ENCODE measurements around the gene C1orf105.
A peak's percentile ranks its signal among the peaks of the same experiment; 100 is the strongest.
"Not testable (repeated sequence)": the region's sequence is repeated elsewhere in the genome, so short reads cannot be mapped to it uniquely, and the experiment has no call there.

The C1orf105 gene

DNA sequence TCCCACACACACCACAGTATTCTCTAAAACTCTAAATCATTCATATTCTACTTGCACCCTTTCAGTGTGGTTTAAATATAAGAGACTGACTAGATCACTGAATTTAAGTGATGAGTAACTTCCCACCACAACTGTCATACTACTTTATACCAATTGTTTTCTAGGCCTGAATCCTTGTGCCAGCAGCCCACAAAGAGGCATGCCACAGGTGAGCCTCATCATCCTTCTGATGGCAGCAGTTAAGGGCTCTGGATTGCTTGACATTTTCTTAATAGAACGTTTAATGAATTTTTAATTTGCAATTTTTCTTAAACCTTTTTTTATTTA lies 9.6 kb downstream of the C1orf105 start:
- no peak for DNase-seq

DNA sequence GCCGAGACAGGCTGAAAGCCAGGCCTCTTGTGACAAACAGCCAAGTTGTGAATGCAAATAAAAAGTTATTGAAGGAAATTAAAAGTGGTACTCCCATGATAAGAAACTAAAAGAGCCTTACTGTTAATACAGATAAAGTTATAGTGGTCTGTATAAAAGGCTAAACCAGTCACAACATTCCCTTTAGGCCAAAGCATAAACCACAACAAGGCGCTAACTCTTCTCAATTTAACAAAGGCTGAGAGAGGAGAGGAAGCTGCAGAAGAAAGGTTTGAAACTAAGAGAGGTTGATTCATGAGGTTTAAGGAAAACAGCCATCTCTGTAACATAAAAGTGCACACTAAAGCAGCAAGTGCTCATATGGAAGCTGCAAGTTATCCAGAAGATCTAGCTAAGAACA lies 10.7 kb downstream of the C1orf105 start:
- DNase-seq = no peak

DNA sequence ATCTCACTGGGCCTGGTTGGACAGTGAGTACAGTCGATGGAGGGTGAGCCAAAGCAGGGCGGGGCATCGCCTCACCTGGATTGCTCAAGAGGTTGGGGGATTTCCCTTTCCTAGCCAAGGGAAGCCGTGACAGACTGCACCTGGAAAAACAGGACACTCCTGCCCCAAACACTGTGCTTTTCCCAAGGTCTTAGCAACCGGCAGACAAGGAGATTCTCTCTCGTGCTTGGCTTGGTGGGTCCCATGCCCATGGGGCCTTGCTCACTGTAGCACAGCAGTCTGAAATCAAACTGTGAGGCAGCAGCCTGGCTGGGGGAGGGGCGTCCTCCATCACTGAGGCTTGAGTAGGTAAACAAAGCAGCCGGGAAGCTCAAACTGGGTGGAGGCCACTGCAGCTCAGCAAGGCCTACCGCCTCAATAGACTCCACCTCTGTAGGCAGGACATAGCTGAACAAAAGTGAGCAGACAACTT lies 11.3 kb downstream of the C1orf105 start:
- DNase-seq = no peak

DNA sequence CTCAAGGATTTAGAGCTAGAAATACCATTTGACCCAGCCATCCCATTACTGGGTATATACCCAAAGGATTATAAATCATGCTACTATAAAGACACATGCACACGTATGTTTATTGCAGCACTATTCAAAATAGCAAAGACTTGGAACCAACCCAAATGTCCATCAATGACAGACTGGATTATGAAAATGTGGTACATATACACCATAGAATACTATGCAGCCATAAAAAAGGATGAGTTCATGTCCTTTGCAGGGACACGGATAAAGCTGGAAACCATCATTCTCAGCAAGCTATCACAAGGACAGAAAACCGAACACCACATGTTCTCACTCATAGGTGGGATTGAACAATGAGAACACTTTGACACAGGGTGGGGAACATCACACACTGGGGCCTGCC lies 16.7 kb downstream of the C1orf105 start:
- DNase-seq = not testable (repeated sequence)

DNA sequence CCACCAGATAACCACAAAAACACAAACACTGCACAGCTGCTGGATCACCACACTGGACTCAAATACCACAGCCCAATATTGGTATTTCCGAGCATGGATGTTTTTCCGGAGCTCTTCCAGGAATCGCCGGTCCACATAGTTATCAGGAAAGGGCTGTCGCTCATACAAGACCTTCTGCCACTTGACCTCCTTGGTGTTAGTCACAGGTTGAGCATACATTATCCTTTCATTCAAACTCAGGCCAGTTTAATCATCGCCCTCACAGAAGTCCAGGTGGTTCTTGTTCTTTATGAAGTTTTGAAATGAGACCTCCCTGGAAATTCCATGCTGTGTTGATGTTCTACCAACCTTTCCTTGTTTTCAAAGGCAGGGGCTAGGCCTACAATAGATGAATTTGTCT lies 21.9 kb downstream of the C1orf105 start:
- no peak for DNase-seq

DNA sequence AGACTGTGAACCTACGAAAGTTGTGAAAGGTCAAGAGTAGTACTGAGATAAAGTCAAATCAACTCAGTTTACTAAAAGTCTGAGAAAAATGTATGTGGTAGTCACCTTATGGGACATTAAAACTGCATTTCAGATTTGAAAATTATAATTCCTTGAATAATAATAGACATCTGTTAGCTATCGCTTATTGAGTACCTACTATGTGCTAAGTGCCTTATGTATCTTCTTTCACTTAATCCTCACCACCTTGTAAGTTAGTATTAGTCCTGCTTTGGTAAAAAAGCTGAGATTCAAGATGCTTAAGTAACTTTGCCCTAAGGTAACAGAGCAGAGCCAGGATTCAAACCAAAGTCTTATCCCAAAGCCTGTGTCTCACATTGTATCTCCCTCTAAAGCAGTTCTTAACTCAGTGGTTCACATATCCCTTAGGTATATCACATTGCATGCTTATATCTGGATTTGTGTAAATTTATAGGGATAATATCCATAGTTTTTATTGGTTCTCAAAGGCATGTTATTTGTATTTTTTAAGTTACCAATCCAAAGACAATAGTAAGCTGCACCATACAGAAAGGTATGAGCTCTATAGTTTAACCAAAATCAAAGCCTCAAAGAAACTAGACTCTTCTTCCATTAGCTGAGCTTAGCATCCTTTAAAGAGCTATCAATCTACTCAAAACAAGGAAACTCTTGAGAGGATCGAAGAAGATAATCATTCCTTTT lies 22.5 kb downstream of the C1orf105 start:
- no peak for DNase-seq

DNA sequence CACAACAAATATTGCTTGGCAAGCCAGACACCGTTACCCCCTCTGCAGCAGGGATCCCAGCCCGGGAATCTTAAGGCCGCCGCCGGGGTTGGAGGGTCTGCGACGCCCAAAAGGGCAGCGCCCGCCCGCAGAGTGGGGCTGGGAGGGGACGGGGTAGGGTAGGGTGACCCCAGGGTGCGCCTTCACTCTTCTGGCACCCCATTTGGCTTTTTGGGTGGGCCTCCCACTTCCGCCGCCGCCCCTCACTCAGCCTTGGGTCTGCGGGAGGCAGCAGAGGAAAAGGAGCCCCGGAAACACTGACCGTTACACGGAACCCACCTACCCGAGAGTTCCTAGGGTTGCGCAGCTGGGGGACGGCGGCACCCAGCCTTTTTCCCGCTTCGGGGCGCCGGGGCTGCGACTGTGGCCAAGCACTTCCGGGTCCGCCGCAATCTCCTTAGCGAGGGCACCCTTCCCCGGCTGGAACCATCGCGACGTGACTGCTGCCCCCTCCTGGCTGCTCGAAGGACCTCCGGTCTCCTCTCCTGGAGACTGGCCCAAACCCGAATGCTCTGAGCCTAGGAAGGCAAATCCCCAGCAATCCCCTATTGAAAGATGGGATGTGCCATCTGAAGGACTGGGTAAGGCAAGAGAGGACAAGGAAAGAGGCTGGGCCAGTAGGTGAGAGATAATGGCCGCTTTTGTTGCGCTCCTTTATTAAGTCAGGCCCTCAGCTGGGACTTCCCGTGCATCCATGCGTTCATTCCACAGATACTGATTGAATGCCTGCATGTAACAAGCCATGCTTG lies 23.4 kb downstream of the C1orf105 start, which contains the start of gene PIGC:
Gene PIGC, minus strand, starts transcription at position 404 of the 788 bp plus-strand sequence. CDS start 1,447 bp downstream, outside the sequence.
- peak; percentile 77 to 81 for DNase-seq

DNA sequence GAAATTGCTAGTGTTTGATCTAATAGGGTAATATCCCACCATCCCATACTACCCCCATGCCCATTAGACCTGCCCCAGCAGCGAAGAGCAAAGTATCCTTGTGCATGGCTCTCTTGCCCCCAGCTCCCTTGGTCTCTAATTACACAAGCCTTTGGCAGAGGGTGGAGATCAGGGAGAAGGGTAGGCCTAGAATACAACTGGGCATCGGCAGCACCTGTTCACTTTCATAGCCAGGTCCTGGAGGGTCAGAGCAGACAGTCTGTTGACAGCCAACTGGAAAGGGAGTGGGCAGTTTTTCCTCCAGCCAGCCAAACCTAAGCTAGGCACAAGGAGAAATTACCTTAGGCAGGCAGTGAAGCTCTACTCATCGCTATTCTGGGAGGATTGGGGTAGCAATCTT lies 26.1 kb downstream of the C1orf105 start:
- DNase-seq = no peak

DNA sequence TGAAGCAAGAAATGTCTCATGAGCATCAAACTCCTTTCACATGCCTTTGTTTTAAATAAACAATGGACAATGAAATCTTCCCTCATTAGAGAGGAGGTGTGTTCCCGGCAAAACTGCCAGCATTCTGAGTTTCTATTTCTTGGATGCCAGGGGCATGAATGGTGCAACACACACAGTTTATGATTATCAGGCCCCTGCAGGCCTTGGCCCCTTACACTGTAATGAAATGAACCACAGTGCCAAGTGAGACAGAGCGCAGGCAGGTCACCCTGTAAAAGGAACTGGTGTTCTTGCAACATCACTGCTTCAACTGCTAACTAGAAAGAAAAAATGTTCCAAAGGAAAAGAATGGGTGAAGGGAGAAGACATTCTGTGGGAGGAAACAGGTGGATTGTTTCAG lies 27.2 kb downstream of the C1orf105 start:
- no peak for DNase-seq

DNA sequence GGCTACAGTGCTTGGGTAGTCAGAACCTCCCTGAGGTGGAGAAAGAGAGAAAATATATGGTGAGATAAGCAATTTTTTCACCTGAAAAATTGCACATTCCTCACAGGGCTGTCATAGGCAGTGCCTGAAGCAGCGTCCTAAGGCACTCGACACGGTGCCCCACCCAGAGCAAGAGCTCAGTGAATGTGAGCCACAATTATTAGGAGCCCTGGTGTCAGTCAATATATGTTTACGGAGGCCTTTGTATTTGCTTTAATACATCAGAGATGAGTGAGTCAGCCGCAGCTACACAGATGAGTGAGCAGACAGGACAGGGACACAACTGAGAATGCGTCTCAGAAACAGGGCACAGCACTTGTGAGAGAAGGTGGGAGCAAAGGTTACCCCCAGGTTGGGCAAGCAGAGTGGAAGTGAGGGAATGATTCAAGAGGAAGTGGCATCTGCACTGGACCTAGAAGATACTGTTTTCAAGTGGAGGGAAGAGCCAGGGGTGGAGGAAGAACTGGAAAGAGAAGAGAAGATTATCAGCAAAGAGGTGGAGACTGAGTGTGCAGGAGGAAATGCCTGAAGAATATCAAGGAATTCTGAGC lies 28.6 kb downstream of the C1orf105 start:
- DNase-seq = no peak

DNA sequence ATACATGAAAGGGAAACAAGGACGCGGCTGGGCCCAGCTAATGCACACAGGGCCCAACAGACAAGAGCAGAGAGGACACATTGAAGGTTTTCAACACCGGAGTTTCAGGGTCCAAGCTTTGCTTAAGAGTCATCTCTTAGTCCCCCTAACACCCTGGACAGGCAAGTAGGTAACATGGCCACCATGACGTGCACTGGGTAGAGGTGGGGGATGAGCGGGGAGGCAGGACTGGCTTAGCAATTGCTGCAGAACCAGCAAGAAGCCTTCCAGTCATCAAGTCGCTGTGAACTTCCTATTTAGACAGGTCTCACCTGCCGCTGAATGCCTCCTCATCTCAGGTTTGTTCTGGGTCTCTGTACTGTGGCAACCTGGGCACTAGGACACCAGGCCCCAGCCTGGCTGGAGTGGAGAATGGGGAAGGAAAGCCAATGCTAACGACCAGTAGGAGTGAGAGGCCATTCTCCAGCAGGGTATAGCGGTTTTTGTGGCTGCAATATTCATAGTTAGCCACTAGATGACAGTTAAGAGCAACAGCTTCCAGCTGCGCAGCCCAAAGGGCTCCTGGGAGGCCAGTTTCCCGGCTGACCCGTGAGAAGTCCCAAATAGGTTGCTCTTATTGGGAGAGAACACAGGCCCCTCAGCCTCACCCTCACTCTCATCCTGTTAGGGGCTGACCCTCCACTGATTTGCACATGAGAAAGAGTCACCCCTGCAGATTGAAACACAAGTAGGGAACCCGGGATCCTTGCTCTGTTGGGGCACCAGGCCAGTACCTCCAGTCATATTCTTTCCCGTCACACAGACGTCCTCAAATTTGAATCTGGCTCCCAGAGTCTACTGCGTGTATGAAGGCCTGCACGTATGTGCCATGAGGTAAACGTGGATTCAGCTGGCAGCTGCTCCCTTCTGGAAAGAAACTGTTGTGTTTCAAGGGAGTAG lies 29.4 kb downstream of the C1orf105 start:
- peak; percentile 5 to 14 for DNase-seq

DNA sequence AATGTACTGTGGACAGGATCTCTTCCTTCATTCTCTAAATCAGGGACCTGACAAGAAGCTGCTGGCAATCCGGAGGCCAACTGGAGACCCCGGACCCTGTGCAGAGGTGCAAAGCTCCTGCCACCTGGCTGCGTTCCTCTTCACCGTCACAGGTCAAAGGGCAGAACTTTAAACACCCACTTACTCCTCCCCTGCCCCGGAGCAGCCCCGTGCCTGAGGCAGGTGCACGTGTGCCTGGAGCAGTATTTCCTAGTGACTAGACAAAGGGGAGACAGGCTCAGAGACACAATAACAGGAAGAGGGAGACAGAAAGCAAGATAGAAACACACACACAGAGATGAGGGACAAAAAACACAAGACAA lies 30.0 kb downstream of the C1orf105 start:
- no peak for DNase-seq

DNA sequence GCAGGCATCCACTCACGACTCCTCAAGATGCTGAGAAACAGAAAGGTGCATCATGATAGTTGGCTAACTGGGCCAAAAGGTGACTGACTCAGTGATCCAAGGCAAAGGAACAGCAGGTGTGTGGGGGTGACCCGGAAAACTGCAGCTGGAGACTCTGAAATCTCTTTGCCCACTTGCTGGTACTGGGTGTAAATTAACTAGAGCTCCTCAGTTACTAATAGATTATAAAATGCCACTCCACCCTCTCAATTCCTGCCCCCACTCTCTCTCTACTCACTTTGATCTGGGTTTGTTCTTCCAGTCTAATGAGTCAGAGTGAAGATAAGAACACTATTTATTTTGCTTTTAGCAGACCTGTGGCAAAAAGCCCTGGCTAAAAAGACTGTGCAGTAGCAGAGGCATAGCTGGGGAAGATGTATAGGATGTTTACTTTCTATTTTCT lies 30.5 kb downstream of the C1orf105 start:
- no peak for DNase-seq

DNA sequence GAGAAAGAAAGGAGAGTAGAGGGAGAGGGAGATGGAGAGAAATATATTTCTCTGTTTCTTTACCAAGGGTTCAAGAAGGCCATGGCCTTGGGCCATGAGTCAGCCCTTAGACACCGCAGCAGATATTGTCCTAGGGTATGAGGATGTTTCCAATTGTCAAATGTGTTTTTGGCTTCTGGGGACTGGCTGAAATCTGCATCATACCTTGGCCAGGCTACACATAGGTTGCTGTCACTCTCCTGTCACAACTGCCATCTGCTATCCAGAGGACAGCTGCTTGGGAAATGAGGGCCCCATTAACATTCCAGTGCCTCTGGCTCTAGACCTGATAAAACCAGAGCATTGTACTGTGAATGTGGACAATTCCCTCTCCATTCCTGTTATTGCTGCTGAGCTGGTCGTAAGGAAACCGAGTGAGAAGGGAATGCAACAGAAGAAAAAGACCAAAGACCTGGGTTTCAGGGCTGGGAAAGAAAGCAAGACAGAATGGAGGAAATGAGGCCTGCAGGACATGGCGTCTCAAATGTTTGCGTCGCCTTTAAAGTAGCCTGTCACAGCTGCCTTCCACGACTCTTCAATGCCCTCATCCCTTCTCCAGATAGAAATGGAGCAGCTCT lies 32.2 kb downstream of the C1orf105 start:
- DNase-seq = no peak

DNA sequence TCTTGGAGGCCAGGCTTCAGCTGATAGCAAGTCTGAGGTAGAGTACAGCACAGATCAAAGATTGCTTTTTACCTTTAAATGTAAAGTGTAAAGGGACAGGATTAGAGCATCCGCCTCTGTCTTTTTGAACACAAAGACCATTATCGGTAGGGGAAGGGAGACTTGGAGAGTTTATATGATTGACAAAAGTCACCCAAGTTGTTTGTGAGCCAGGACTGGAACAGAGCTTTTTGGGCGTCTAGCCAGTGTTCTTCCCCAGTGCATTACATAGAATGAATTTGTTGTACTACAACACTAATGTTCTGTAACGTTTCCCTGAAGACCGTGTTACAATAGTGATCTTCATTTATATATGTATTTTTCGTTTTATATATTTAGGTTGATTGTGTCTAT lies 32.7 kb downstream of the C1orf105 start:
- DNase-seq = no peak

DNA sequence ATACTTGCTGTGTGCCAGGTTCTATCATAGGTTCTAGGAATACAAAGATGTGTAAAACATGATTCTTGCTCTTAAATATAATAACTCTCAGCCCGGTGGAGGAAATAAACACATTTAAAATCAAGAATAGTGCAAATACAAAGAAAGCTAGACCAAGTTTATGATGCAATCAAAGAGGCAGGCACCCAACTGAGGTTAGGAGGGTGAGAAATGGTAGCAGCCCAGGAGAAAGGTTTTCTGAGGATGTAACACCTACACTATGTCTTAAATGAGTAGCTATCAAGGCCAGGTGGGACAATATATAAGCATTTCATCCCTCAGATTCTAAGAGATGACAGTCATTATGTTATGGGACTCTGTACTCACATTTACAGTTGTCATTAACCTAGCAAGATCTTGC lies 33.1 kb downstream of the C1orf105 start:
- DNase-seq = no peak

DNA sequence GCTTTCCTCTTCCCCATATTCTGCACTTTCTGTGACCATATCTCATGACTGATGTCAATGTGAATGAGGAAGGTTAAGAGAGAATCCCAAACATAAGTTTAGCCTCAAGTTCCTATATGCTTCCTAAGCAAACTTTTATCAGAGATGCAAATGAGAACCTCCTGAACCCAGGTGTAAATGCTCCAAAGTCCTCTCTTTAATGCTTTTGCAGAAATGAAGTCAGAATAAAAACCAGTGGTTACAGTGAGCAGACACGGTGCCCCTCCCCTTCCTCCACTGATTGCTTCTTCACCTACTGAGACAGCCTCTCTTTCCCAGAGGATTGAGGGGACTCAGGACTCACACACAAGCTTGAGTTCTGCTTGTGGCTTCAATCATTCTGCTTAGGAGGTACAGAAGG lies 35.0 kb downstream of the C1orf105 start:
- DNase-seq = no peak

DNA sequence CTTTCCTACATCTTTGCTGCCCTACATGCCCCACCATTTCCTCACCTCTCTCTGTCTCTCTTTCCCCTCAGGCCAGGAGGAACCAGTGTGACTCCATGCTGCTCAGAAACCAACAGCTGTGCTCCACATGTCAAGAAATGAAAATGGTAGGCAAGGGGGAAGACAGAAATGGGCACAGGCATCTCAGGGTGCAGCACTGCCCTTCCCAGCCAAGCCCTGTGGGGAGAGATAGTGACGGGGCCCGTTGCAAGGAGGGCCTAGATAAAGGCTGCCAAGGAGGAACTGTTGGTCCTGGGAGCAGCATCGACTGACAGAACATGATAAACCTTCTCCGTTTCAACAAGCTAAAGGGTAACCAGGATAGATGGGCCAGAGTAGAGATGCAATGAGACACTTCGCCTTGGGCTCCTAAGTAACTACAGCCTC lies 35.9 kb downstream of the C1orf105 start:
- no peak for DNase-seq

DNA sequence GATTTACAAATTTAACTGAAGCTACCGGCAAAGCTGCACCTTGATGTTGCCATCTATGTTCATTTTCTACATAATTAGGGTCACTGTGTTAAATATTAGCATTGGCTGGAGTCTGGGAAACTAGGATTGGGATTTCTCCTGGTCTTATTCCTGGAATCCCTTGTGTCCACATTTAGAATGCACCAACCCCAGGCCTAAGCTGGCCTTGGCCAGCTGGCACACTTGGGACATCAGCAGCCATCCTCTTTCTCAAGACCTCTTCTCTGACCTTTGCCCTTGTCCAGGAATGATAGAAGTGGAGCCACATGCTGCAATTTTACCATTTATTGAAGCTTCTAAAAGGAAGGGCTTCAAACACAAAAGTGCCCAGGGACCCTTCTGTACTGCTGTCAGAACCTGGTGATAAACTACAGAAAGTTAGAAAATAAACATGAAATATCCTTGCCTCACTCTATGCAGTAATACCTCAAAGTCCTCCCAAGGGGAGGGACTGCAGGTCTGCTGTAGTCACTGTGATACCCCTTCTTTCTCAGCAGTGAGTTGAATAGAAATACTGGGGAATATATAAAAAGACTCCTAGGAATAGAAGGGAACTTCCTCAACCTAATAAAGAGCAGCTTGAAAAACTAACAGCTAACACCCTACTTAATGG lies 37.1 kb downstream of the C1orf105 start:
- no peak for DNase-seq

DNA sequence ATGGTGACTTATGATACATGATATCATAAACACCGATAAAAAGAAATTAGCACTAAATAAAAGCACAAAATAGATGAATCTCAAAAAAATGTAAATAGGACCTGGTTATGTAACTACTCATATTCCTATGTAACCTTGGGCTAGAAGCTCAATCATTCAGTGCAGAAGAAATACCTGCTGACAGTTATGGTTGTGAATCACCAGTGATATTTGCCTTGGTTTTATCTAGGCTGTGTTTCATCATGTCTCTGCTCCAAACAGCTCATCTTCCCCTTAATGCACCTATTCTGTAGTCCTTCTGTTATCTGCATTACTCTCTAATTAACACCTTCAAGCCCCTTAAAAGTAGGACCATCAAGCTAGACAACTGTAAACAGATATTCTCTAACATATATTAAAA lies 39.7 kb downstream of the C1orf105 start:
- no peak for DNase-seq

DNA sequence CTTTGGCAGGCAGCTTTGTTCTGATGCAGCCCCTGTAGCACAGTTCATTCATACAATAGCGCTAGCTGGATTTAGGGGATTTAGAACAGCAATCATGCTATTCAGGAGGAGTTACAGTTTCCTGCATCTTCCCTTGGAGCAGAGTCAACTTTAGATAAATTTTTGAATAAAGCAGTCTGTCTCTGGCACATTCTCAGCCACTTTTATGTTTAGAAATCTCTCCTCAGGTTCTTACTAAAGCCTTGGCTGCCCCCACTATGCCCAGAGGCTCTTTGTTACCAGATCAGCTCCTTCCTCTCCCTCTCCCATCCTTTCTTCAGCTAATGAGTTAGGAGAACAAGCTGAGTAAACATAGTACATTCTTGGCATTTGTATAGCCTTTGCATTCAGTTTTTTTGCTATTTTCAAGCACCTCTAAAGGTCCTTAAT lies 40.4 kb downstream of the C1orf105 start:
- DNase-seq = no peak

DNA sequence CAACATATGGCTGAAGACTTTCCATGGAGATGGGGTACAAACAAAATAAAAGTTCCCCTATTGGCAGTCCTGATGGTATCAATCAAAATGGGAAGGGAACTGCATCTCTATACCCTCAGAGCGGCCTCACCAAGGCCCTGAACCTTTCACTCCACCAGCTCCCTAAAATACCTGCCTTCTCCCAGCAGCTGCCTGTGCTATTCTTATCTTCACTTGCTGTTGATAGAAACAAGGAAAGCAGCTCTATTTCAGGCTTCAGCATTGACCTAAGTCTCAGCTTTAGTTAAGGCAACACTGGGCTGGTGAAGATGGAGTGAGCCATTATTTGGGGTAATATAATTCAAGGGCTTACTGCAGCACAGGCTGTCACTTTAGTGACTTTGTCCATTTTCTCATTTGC lies 45.1 kb downstream of the C1orf105 start:
- DNase-seq = no peak

Measured in NCI-H1930 (cell line).